Activated T-helper 1 cell treated with anti-CD3 and anti-CD28 coated beads, Interleukin-12 subunit alpha, Interleukin-12 subunit beta, Interleukin-2, Interleukin-4 antibody, amounts not matched to agents 30 ng/mL and 10 ng/mL and 1 ng/mL, durations not matched to agents 14 hours and 24 hours and 36 hours (primary cell): ENCODE measurements around the gene RNF32. TPM values are rescaled to one million over a fixed set of nuclear protein-coding genes. Genes with fewer than 3 reads are reported as not detected.
A peak's percentile ranks its signal among the peaks of the same experiment; 100 is the strongest.
"Not testable (repeated sequence)": the region's sequence is repeated elsewhere in the genome, so short reads cannot be mapped to it uniquely, and the experiment has no call there.

Experiments
- DNase-seq: peaks from one replicate; pipeline ENCODE4 v3.0.0; 2021; ENCODE audit warnings: low spot score
- H3K27ac Mint-ChIP-seq: one replicate; pipeline ENCODE4 v1.8.0; 2021; ENCODE audit warnings: mild to moderate bottlenecking, mixed read lengths
- H3K27me3 Mint-ChIP-seq: one replicate; pipeline ENCODE4 v1.8.0; 2022; ENCODE audit warnings: mild to moderate bottlenecking, moderate library complexity, mixed read lengths; ENCODE audit not compliant: insufficient read depth
- H3K36me3 Mint-ChIP-seq: one replicate; pipeline ENCODE4 v1.8.0; 2021; ENCODE audit warnings: low read depth, mixed read lengths
- H3K4me1 Mint-ChIP-seq: one replicate; pipeline ENCODE4 v1.8.0; 2021; ENCODE audit warnings: low read depth, mixed read lengths
- H3K4me3 Mint-ChIP-seq: one replicate; pipeline ENCODE4 v1.8.0; 2021; ENCODE audit warnings: mild to moderate bottlenecking, moderate library complexity, mixed read lengths
- H3K9me3 Mint-ChIP-seq: one replicate; pipeline ENCODE4 v1.8.0; 2021; ENCODE audit warnings: mixed read lengths
- intact Hi-C: fragments of 100-400 bp; cut with micrococcal nuclease; formaldehyde crosslinking; loops from one replicate; pipeline ENCODE4 v1.15.1; 2024
- total RNA-seq: library from RNA; stranded (reverse); gene quantifications from 2 replicates; pipeline ENCODE4 v1.2.3, GENCODE V29; 2022

RNF32 gene
- total RNA-seq, 1 donor from 2014 or later: 2.1 TPM

GRCh38 chr7:156618078-156618779 lies 22.3 kb upstream of the RNF32 start:
- H3K36me3 Mint-ChIP-seq: peaks cover 11% of the 10 kb centered on the region
- intact Hi-C loops: loop anchor here (10.0 kb wide), 1 partner anchor 813 kb away; no protein-coding TSS in a partner anchor

GRCh38 chr7:156618780-156619367 lies 21.7 kb upstream of the RNF32 start:
- intact Hi-C loops: loop anchor here (10.0 kb wide), 1 partner anchor 814 kb away; no protein-coding TSS in a partner anchor
- Mint-ChIP-seq H3K9me3 (peaks cover 10% of the 10 kb centered on the region), H3K4me3 (no peak overlapping the region), H3K27me3 (peaks cover 54% of the 10 kb centered on the region), H3K36me3 (peaks cover 11% of the 10 kb centered on the region), H3K4me1 (peaks cover 22% of the 10 kb centered on the region), H3K27ac (no peak overlapping the region)
- DNase-seq: no peak

More at GRCh38 chr7:156618078-156618779, 22.3 kb upstream of the RNF32 start:
- H3K27ac Mint-ChIP-seq: no peak overlapping the region
- no peak for DNase-seq
- peaks cover 21% of the 10 kb centered on the region for H3K4me1 Mint-ChIP-seq
- peaks cover 8% of the 10 kb centered on the region for H3K9me3 Mint-ChIP-seq
- H3K4me3 Mint-ChIP-seq: no peak overlapping the region
- peaks cover 53% of the 10 kb centered on the region for H3K27me3 Mint-ChIP-seq

GRCh38 chr7:156619488-156620290 lies 20.9 kb upstream of the RNF32 start:
- not testable (repeated sequence) for DNase-seq, H3K4me3 Mint-ChIP-seq, H3K27ac Mint-ChIP-seq
- H3K4me1 Mint-ChIP-seq: peaks cover 21% of the 10 kb centered on the region
- peaks cover 48% of the 10 kb centered on the region for H3K27me3 Mint-ChIP-seq
- peaks cover 10% of the 10 kb centered on the region for H3K9me3 Mint-ChIP-seq
- intact Hi-C loops: loop anchor here (10.0 kb wide), 1 partner anchor 815 kb away; no protein-coding TSS in a partner anchor
- H3K36me3 Mint-ChIP-seq: peaks cover 11% of the 10 kb centered on the region

GRCh38 chr7:156620291-156620675 lies 20.3 kb upstream of the RNF32 start:
- intact Hi-C loops: no loop called here
- Mint-ChIP-seq H3K36me3 (peaks cover 9% of the 10 kb centered on the region), H3K4me1 (peaks cover 20% of the 10 kb centered on the region), H3K4me3 (no peak overlapping the region), H3K27me3 (peaks cover 47% of the 10 kb centered on the region), H3K9me3 (peaks cover 10% of the 10 kb centered on the region), H3K27ac (no peak overlapping the region)
- DNase-seq: no peak

GRCh38 chr7:156621652-156622051 lies 18.9 kb upstream of the RNF32 start:
- intact Hi-C loops: no loop called here
- H3K36me3 Mint-ChIP-seq: peaks cover 9% of the 10 kb centered on the region
- DNase-seq: no peak
- peaks cover 24% of the 10 kb centered on the region for H3K4me1 Mint-ChIP-seq
- H3K9me3 Mint-ChIP-seq: peaks cover 10% of the 10 kb centered on the region
- H3K27me3 Mint-ChIP-seq: peaks cover 39% of the 10 kb centered on the region
- no peak overlapping the region for H3K27ac Mint-ChIP-seq
- no peak overlapping the region for H3K4me3 Mint-ChIP-seq

- peak; percentile 35 for DNase-seq
- Mint-ChIP-seq H3K9me3 (peaks cover 33% of the 10 kb centered on the region), H3K4me1 (peaks cover 17% of the 10 kb centered on the region), H3K27me3 (peaks cover 16% of the 10 kb centered on the region), H3K4me3 (no peak overlapping the region), H3K27ac (peak overlapping the region; percentile 70), H3K36me3 (peaks cover 17% of the 10 kb centered on the region)
- intact Hi-C loops: loop anchor here (1.0 to 2.0 kb wide), 2 partner anchors 12 to 13 kb away; no protein-coding TSS in a partner anchor
Observed at GRCh38 chr7:156625580-156625979, 15.0 kb upstream of the RNF32 start.

GRCh38 chr7:156626220-156626895 lies 14.2 kb upstream of the RNF32 start:
- no peak for DNase-seq
- Mint-ChIP-seq H3K4me1 (peaks cover 17% of the 10 kb centered on the region), H3K27me3 (peaks cover 15% of the 10 kb centered on the region), H3K36me3 (peaks cover 17% of the 10 kb centered on the region), H3K27ac (no peak overlapping the region), H3K9me3 (peaks cover 33% of the 10 kb centered on the region), H3K4me3 (no peak overlapping the region)
- intact Hi-C loops: no loop called here

- DNase-seq: no peak
- H3K27ac Mint-ChIP-seq: no peak overlapping the region
- peaks cover 12% of the 10 kb centered on the region for H3K36me3 Mint-ChIP-seq
- H3K4me1 Mint-ChIP-seq: peaks cover 14% of the 10 kb centered on the region
- H3K27me3 Mint-ChIP-seq: peaks cover 3% of the 10 kb centered on the region
- peaks cover 24% of the 10 kb centered on the region for H3K9me3 Mint-ChIP-seq
- intact Hi-C loops: no loop called here
- H3K4me3 Mint-ChIP-seq: no peak overlapping the region
Observed at GRCh38 chr7:156628562-156628961, 12.0 kb upstream of the RNF32 start.

- Mint-ChIP-seq H3K4me3 (no peak overlapping the region), H3K4me1 (peaks cover 6% of the 10 kb centered on the region), H3K27me3 (peaks cover 3% of the 10 kb centered on the region), H3K27ac (no peak overlapping the region), H3K36me3 (peaks cover 12% of the 10 kb centered on the region), H3K9me3 (peaks cover 24% of the 10 kb centered on the region)
- intact Hi-C loops: no loop called here
- DNase-seq: no peak
Observed at GRCh38 chr7:156629873-156630272, 10.7 kb upstream of the RNF32 start.

GRCh38 chr7:156634117-156634516 lies 6.5 kb upstream of the RNF32 start:
- Mint-ChIP-seq H3K36me3 (peaks cover 17% of the 10 kb centered on the region), H3K9me3 (peaks cover 14% of the 10 kb centered on the region), H3K4me3 (no peak overlapping the region), H3K27me3 (peaks cover 3% of the 10 kb centered on the region), H3K27ac (no peak overlapping the region), H3K4me1 (peaks cover 25% of the 10 kb centered on the region)
- no peak for DNase-seq
- intact Hi-C loops: no loop called here

GRCh38 chr7:156635529-156636385 lies 4.8 kb upstream of the RNF32 start:
- Mint-ChIP-seq H3K9me3 (peaks cover 6% of the 10 kb centered on the region), H3K4me3 (no peak overlapping the region), H3K4me1 (peaks cover 34% of the 10 kb centered on the region), H3K27ac (no peak overlapping the region), H3K36me3 (peaks cover 15% of the 10 kb centered on the region), H3K27me3 (peaks cover 2% of the 10 kb centered on the region)
- intact Hi-C loops: no loop called here
- DNase-seq: no peak

- intact Hi-C loops, H3K4me3 Mint-ChIP-seq, DNase-seq, H3K27ac Mint-ChIP-seq, H3K9me3 Mint-ChIP-seq, H3K27me3 Mint-ChIP-seq: not testable (repeated sequence)
- Mint-ChIP-seq H3K36me3 (peaks cover 15% of the 10 kb centered on the region), H3K4me1 (peaks cover 47% of the 10 kb centered on the region)
Observed at GRCh38 chr7:156637093-156637492, 3.5 kb upstream of the RNF32 start.
